ENCODE results near the gene C1QL3. TPM values are rescaled to one million over a fixed set of nuclear protein-coding genes. Genes with fewer than 3 reads are reported as not detected.

Gene C1QL3
- total RNA-seq, 1 experiment from 2014 or later, result not detected

DNA sequence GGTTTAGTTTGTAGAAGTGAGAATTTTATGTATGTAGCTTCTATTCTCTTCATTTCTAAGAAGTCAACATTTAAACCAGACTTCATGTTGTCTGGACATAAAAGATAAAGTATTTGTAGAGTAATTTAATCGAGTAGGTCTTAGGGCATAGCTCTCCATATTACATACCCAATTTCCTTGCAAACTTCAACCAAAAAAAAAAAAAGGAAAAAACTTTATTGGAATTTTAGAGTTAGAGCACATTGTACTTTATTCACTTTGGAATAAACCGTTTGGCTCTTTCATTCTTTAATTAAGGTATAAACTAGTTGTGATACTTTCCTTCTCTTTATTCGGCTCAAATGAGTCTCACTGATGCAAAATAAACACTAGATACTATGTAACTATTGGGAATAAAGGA lies 48.9 kb downstream of the C1QL3 start:
- no peaks in the 10 kb centered on the region for H3K9me3 ChIP-seq (replicated peaks)
- H3K27me3 ChIP-seq, result no peaks in the 10 kb centered on the region
- H3K4me1 ChIP-seq, result no peaks in the 10 kb centered on the region
- H3K27ac ChIP-seq, result no peak overlapping the region
- no peak overlapping the region for H3K4me3 ChIP-seq
- H3K36me3 ChIP-seq, result no peaks in the 10 kb centered on the region
- DNase-seq, result no peak

DNA sequence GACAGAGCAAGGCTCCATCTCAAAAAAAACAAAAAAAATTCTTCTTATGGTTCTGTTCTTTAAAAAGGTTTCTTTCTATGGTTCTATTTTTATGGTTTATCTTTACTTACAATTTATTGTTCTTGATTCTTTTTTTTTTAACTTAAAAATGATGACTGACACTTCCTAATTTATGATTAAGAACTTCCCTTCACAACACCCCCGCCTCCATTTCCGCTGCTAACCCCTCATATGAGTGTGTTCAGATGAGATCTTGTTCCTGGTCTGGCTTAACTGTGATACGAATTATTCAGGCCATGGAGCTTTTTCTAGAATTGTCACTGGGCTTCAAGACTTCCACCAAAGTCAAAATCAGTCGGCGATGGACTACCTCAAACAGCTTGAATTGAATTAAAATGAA lies 50.9 kb downstream of the C1QL3 start:
- no peak overlapping the region for H3K4me3 ChIP-seq
- no peaks in the 10 kb centered on the region for H3K9me3 ChIP-seq (replicated peaks)
- H3K27ac ChIP-seq, result no peak overlapping the region
- no peak for DNase-seq
- no peaks in the 10 kb centered on the region for H3K4me1 ChIP-seq
- H3K36me3 ChIP-seq, result no peaks in the 10 kb centered on the region
- H3K27me3 ChIP-seq, result no peaks in the 10 kb centered on the region

DNA sequence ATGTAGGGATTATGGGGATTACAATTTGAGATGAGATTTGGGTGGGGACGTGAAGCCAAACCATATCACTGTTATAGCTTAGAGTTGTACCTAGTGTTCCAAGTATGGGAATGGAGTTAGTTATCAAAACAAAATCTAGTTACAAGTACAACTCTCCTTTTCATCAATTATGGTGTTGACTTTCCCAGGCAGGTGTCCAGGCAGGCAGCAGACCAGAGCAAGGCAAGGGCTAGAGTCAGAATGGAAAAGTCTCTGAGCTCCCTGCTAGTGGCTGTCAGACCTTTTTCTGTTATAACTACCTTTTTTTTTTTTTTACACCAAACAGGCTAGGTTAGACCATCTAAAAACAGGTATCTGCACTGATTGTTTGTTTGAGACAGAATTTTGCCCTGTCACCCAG lies 55.7 kb downstream of the C1QL3 start:
- no peaks in the 10 kb centered on the region for H3K9me3 ChIP-seq (replicated peaks)
- DNase-seq, result no peak
- no peak overlapping the region for H3K4me3 ChIP-seq
- H3K27ac ChIP-seq, result no peak overlapping the region
- H3K36me3 ChIP-seq, result no peaks in the 10 kb centered on the region
- H3K27me3 ChIP-seq, result no peaks in the 10 kb centered on the region
- H3K4me1 ChIP-seq, result no peaks in the 10 kb centered on the region

Other genes with a start within 250 kb of the C1QL3 start
- gene PTER, start 84.9 kb downstream of the C1QL3 start, total RNA-seq (2014; rRNA removed; shearing (Covaris generic)), result 5.4 and 7.6 TPM in 2 replicates

Data from SJCRH30 (cell line).